Stimulated activated CD8-positive, alpha-beta memory T cell treated with anti-CD3 and anti-CD28 coated beads, Interleukin-15, amount 100 ng/mL, for 24 hours (primary cell): ENCODE measurements around the gene TRIM14.

ENCODE experiments used
- DNase-seq: peaks from one replicate; pipeline ENCODE4 v3.0.0-alpha.2; 2020; ENCODE audit warnings: low read depth

TRIM14 gene

GRCh38 chr9:98118640-98119601 lies at the start of gene TRIM14:
TRIM14 (minus strand) TSS chr9:98119222; CDS start chr9:98119188, 34 bp downstream.
- peak; percentile 29 for DNase-seq

GRCh38 chr9:98168153-98168780 lies 49.2 kb upstream of the TRIM14 start:
- no peak for DNase-seq

GRCh38 chr9:98164912-98165311 lies 45.9 kb upstream of the TRIM14 start:
- no peak for DNase-seq

GRCh38 chr9:98162613-98163012 lies 43.6 kb upstream of the TRIM14 start:
- DNase-seq: no peak

GRCh38 chr9:98161851-98162250 lies 42.8 kb upstream of the TRIM14 start:
- no peak for DNase-seq

- no peak for DNase-seq
These were observed 40.8 kb upstream of the TRIM14 start for GRCh38 chr9:98159790-98160189.

- no peak for DNase-seq
These were observed 40.3 kb upstream of the TRIM14 start for GRCh38 chr9:98159301-98159700.

- no peak for DNase-seq
These were observed 39.2 kb upstream of the TRIM14 start for GRCh38 chr9:98158071-98158831.

- DNase-seq: no peak
These were observed 38.4 kb upstream of the TRIM14 start for GRCh38 chr9:98157372-98157771.

- DNase-seq: no peak
These were observed 35.7 kb upstream of the TRIM14 start for GRCh38 chr9:98154678-98155077.

- no peak for DNase-seq
These were observed 33.5 kb upstream of the TRIM14 start for GRCh38 chr9:98152526-98152925.

GRCh38 chr9:98150721-98151120 lies 31.7 kb upstream of the TRIM14 start:
- DNase-seq: no peak

- no peak for DNase-seq
These were observed 31.1 kb upstream of the TRIM14 start for GRCh38 chr9:98150164-98150563.

- no peak for DNase-seq
These were observed 30.4 kb upstream of the TRIM14 start for GRCh38 chr9:98149422-98149821.

GRCh38 chr9:98148486-98148885 lies 29.5 kb upstream of the TRIM14 start:
- DNase-seq: no peak

GRCh38 chr9:98147582-98147981 lies 28.6 kb upstream of the TRIM14 start:
- DNase-seq: no peak

GRCh38 chr9:98146101-98146991 lies 27.3 kb upstream of the TRIM14 start:
- DNase-seq: no peak

- no peak for DNase-seq
These were observed 25.6 kb upstream of the TRIM14 start for GRCh38 chr9:98144631-98145030.

GRCh38 chr9:98144076-98144475 lies 25.1 kb upstream of the TRIM14 start:
- DNase-seq: no peak

GRCh38 chr9:98142925-98143481 lies 24.0 kb upstream of the TRIM14 start:
- no peak for DNase-seq
